Activated CD4-positive, alpha-beta T cell treated with anti-CD3 and anti-CD28 coated beads for 48 hours (primary cell): ENCODE measurements around the gene EXOG.

Experiments
- DNase-seq: peaks from one replicate; pipeline ENCODE4 v3.0.0-alpha.2; 2020

EXOG gene

GRCh38 chr3:38548154-38548931, 52.2 kb downstream of the EXOG start:
- DNase-seq, result no peak

GRCh38 chr3:38549082-38549481, 52.9 kb downstream of the EXOG start:
- DNase-seq, result no peak

- no peak for DNase-seq
Measured at GRCh38 chr3:38549486-38549885, 53.3 kb downstream of the EXOG start.

- no peak for DNase-seq
Measured at GRCh38 chr3:38549957-38550840, 54.1 kb downstream of the EXOG start.

GRCh38 chr3:38551026-38551832, 55.1 kb downstream of the EXOG start:
- no peak for DNase-seq

- no peak for DNase-seq
Measured at GRCh38 chr3:38552364-38552763, 56.2 kb downstream of the EXOG start.

- DNase-seq, result no peak
Measured at GRCh38 chr3:38553071-38553470, 56.9 kb downstream of the EXOG start.

GRCh38 chr3:38554127-38554827, 58.1 kb downstream of the EXOG start:
- no peak for DNase-seq

GRCh38 chr3:38555149-38555840, 59.2 kb downstream of the EXOG start:
- no peak for DNase-seq

GRCh38 chr3:38555926-38556325, 59.8 kb downstream of the EXOG start:
- DNase-seq, result no peak

GRCh38 chr3:38556640-38557358, 60.7 kb downstream of the EXOG start:
- no peak for DNase-seq

- no peak for DNase-seq
Measured at GRCh38 chr3:38558864-38559263, 62.7 kb downstream of the EXOG start.

GRCh38 chr3:38560284-38560683, 64.1 kb downstream of the EXOG start:
- DNase-seq, result peak; percentile 14

- no peak for DNase-seq
Measured at GRCh38 chr3:38560996-38561717, 65.0 kb downstream of the EXOG start.

GRCh38 chr3:38561746-38562466, 65.8 kb downstream of the EXOG start:
- no peak for DNase-seq

GRCh38 chr3:38562467-38562925, 66.4 kb downstream of the EXOG start:
- DNase-seq, result no peak

GRCh38 chr3:38563070-38563885, 67.1 kb downstream of the EXOG start:
- DNase-seq, result no peak

- no peak for DNase-seq
Measured at GRCh38 chr3:38563886-38564270, 67.7 kb downstream of the EXOG start.
